Upper lobe of left lung (tissue), 6 donors: ENCODE data around the gene USPL1. TPM values are rescaled to one million over a fixed set of nuclear protein-coding genes. Genes with fewer than 3 reads are reported as not detected.

ENCODE experiments used
- ATAC-seq, 2 donors: fragments of 200-7000 bp; cut with Tn5 transposase; one replicate each; pipeline ENCODE4 v1.9.1; 2022; ENCODE audit warnings: mild to moderate bottlenecking in 2 of 2, moderate library complexity in 2 of 2; ENCODE audit not compliant: low FRiP score in 2 of 2
- DNase-seq, 2 donors: peaks; one replicate each; pipeline ENCODE4 v3.0.0-alpha.2; 2019 to 2020
- H3K27ac ChIP-seq, 4 donors: fragments of 200-600 bp; sonication (generic); one replicate each; pipeline ENCODE4 v1.5.1; 2016 to 2019
- H3K27me3 ChIP-seq, 4 donors: fragments of 200-600 bp; sonication (generic); one replicate each; pipeline ENCODE4 v1.5.1; 2017 to 2019
- H3K36me3 ChIP-seq, 4 donors: fragments of 200-600 bp; sonication (generic); one replicate each; pipeline ENCODE4 v1.5.1; 2016 to 2019
- H3K4me1 ChIP-seq, 4 donors: fragments of 200-600 bp; sonication (generic); one replicate each; pipeline ENCODE4 v1.5.1; 2018 to 2019
- H3K4me3 ChIP-seq, 4 donors: fragments of 200-600 bp; sonication (generic); one replicate each; pipeline ENCODE4 v1.5.1; 2017 to 2019; ENCODE audit warnings: mild to moderate bottlenecking in 2 of 4, moderate library complexity in 1 of 4
- H3K9me3 ChIP-seq, 4 donors: fragments of 200-600 bp; sonication (generic); one replicate each; pipeline ENCODE4 v1.5.1; 2018 to 2019
- EP300 ChIP-seq, 4 donors: sonication (generic); formaldehyde crosslinking; IDR thresholded peaks; one replicate each; pipeline ENCODE4 v1.5.1; 2017; ENCODE audit warnings: antibody characterized with exemption in 4 of 4, control low read depth in 2 of 4
- POLR2A ChIP-seq, 4 donors: fragments of 450-650 bp; IDR thresholded peaks; one replicate each; pipeline ENCODE4 v1.5.1; 2016 to 2017; ENCODE audit warnings: antibody characterized with exemption in 4 of 4, mild to moderate bottlenecking in 2 of 4
- POLR2AphosphoS5 ChIP-seq, 2 donors: sonication (generic); formaldehyde crosslinking; IDR thresholded peaks; one replicate each; pipeline ENCODE4 v1.5.1; 2017; ENCODE audit warnings: antibody characterized with exemption in 2 of 2
- WGBS, 2 donors: methylation state at CpG; one replicate each; pipeline ENCODE4 v1.1.5; 2017 to 2018; 5-methylcytosine and 5-hydroxymethylcytosine counted together
- total RNA-seq, 6 donors: library from RNA; depleted of rRNA in 4 of 6; stranded (reverse); fragments of >200 nt in 4 of 6; gene quantifications; one replicate each; pipeline versions ENCODE4 v1.1.0 to v1.2.1, GENCODE V29; 2016 to 2021
- TF ChIP-seq, protein P1 (sequence below), 6 experiments: fragments of 450-650 bp in 4 of 6; fragments of 200-600 bp in 2 of 6; sonication (generic) in 2 of 6; IDR thresholded peaks; one replicate each; pipeline ENCODE4 v1.5.1; 2016 to 2019; ENCODE audit warnings: antibody characterized with exemption in 6 of 6
- donor health status: DM: no; HTN: no; CAD: no; lungs with moderate emphysema.
- donor health status: DM: no; HTN: yes; CAD: no; lungs with severe emphysema.

The USPL1 gene
- total RNA-seq, 6 donors from 2014 or later, result 10.8 to 25.1 (median 16.2) TPM

DNA sequence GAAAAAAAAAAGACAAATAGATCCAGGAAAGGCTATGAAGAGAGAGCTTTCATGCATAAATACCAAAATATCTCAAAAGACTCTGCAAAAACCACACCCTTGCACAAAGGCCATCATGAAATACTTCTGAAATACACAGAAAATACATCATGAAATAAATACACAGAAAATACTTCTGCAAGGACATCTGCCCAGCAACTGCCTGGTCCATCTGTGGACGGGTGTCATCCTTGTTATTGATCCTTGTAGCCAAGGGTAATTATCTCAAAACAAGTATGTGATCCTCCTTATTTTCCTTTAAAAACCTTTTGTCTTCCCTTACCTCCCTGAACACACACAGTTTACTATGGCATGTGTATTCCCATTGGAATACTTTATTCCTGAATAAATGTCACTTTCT, 6.9 kb downstream of the USPL1 start:
- H3K36me3 ChIP-seq, result peaks cover 0 to 47% (median 6%) of the 10 kb centered on the region in 4 donors
- H3K9me3 ChIP-seq, result no peaks in the 10 kb centered on the region
- TF ChIP-seq EP300 (IDR thresholded peaks at IDR 0.05) (no peak), POLR2A (IDR thresholded peaks at IDR 0.05) (no peak), POLR2AphosphoS5 (IDR thresholded peaks at IDR 0.05) (no peak)
- TF ChIP-seq, protein P1, sequence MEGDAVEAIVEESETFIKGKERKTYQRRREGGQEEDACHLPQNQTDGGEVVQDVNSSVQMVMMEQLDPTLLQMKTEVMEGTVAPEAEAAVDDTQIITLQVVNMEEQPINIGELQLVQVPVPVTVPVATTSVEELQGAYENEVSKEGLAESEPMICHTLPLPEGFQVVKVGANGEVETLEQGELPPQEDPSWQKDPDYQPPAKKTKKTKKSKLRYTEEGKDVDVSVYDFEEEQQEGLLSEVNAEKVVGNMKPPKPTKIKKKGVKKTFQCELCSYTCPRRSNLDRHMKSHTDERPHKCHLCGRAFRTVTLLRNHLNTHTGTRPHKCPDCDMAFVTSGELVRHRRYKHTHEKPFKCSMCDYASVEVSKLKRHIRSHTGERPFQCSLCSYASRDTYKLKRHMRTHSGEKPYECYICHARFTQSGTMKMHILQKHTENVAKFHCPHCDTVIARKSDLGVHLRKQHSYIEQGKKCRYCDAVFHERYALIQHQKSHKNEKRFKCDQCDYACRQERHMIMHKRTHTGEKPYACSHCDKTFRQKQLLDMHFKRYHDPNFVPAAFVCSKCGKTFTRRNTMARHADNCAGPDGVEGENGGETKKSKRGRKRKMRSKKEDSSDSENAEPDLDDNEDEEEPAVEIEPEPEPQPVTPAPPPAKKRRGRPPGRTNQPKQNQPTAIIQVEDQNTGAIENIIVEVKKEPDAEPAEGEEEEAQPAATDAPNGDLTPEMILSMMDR (IDR thresholded peaks at IDR 0.05), result no peak
- ATAC-seq (no peak), DNase-seq (no peak)
- no peak overlapping the region for H3K4me3 ChIP-seq
- H3K27me3 ChIP-seq, result no peaks in the 10 kb centered on the region
- peaks cover 21 to 30% (median 22%) of the 10 kb centered on the region in 4 donors for H3K4me1 ChIP-seq
- 86 to 93% methylated on average over 1 of the region's 1 CpG for WGBS, 2 donors
- no peak overlapping the region for H3K27ac ChIP-seq

- peaks cover 7 to 61% (median 12%) of the 10 kb centered on the region in 4 donors for H3K36me3 ChIP-seq
- no peak overlapping the region for H3K27ac ChIP-seq
- H3K9me3 ChIP-seq, result no peaks in the 10 kb centered on the region
- no peak overlapping the region for H3K4me3 ChIP-seq
- TF ChIP-seq, protein P1 (IDR thresholded peaks at IDR 0.05), result no peak
- TF ChIP-seq POLR2AphosphoS5 (IDR thresholded peaks at IDR 0.05), result no peak
- TF ChIP-seq EP300 (IDR thresholded peaks at IDR 0.05), result no peak
- TF ChIP-seq POLR2A (IDR thresholded peaks at IDR 0.05), result no peak
- ATAC-seq (no peak), DNase-seq (no peak)
- H3K27me3 ChIP-seq, result no peaks in the 10 kb centered on the region
- peaks cover 0 to 14% (median 8%) of the 10 kb centered on the region in 4 donors for H3K4me1 ChIP-seq
Observed at GRCh38 chr13:30629527-30629926, 11.8 kb downstream of the USPL1 start.

DNA sequence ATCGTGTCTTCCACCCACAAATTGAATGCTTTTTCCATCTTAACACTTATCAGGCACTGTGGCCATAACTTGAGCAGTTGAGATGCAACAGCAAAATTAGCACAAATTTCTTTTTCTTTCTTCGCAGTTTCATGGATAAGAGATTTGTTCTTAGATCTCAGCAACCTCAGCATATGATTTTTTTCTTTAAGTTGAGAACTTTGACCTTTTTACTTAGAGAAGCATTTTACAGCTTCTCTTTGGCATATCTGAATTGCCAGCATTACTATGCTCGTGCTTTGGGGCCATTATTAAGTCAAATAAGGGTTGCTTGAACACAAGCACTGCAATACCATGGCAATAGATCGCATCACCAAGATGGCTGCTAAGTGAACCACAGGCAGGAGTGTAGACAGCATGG, 16.1 kb downstream of the USPL1 start:
- Histone ChIP-seq H3K27ac (no peak overlapping the region), H3K4me1 (peaks cover 0 to 15% (median 5%) of the 10 kb centered on the region in 4 donors), H3K36me3 (peaks cover 7 to 65% (median 11%) of the 10 kb centered on the region in 4 donors), H3K4me3 (no peak overlapping the region), H3K27me3 (no peaks in the 10 kb centered on the region), H3K9me3 (no peaks in the 10 kb centered on the region)
- WGBS, 2 donors, result 95 to 97% methylated on average over 4 of the region's 4 CpGs
- DNase-seq, result no peak
- ATAC-seq, result no peak
- TF ChIP-seq POLR2AphosphoS5 (IDR thresholded peaks at IDR 0.05), result no peak
- no peak for TF ChIP-seq POLR2A (IDR thresholded peaks at IDR 0.05)
- TF ChIP-seq EP300 (IDR thresholded peaks at IDR 0.05), result no peak
- TF ChIP-seq, protein P1 (IDR thresholded peaks at IDR 0.05), result no peak

GRCh38 chr13:30634838-30635237, 17.1 kb downstream of the USPL1 start:
- Histone ChIP-seq H3K36me3 (peaks cover 7 to 65% (median 11%) of the 10 kb centered on the region in 4 donors), H3K27ac (no peak overlapping the region), H3K9me3 (no peaks in the 10 kb centered on the region), H3K4me1 (peaks cover 0 to 15% (median 4%) of the 10 kb centered on the region in 4 donors), H3K4me3 (no peak overlapping the region), H3K27me3 (no peaks in the 10 kb centered on the region)
- no peak for TF ChIP-seq POLR2A (IDR thresholded peaks at IDR 0.05)
- no peak for TF ChIP-seq POLR2AphosphoS5 (IDR thresholded peaks at IDR 0.05)
- no peak for TF ChIP-seq EP300 (IDR thresholded peaks at IDR 0.05)
- TF ChIP-seq, protein P1 (IDR thresholded peaks at IDR 0.05), result no peak
- WGBS, 2 donors, result 85 to 86% methylated on average over 3 of the region's 3 CpGs
- no peak for ATAC-seq
- no peak for DNase-seq

- Histone ChIP-seq H3K27ac (no peak overlapping the region), H3K4me1 (peaks cover 0 to 15% (median 4%) of the 10 kb centered on the region in 4 donors), H3K9me3 (no peaks in the 10 kb centered on the region), H3K4me3 (no peak overlapping the region), H3K27me3 (no peaks in the 10 kb centered on the region), H3K36me3 (peaks cover 0 to 60% (median 9%) of the 10 kb centered on the region in 4 donors)
- TF ChIP-seq, protein P1 (IDR thresholded peaks at IDR 0.05), result no peak
- TF ChIP-seq EP300 (IDR thresholded peaks at IDR 0.05) (no peak), POLR2AphosphoS5 (IDR thresholded peaks at IDR 0.05) (no peak), POLR2A (IDR thresholded peaks at IDR 0.05) (no peak)
- ATAC-seq (no peak), DNase-seq (no peak)
- WGBS, 2 donors, result 71 to 83% methylated on average over 4 of the region's 4 CpGs
Observed at GRCh38 chr13:30638301-30638700, 20.6 kb downstream of the USPL1 start.
